Panc1 (cell line): ENCODE measurements around the gene DENND1B. TPM values are rescaled to one million over a fixed set of nuclear protein-coding genes. Genes with fewer than 3 reads are reported as not detected.

ENCODE experiments used
- ATAC-seq: fragments of 200-7000 bp; cut with Tn5 transposase; 2 replicates; pipeline ENCODE4 v1.9.1; 2020; ENCODE audit warnings: mild to moderate bottlenecking, moderate library complexity
- BruUV-seq: library from RNA; stranded (reverse); fragments of 400-500 nt; replicated peaks from 2 replicates; lab custom pipeline; 2021; lab: Mats Ljungman, UMichigan
- CTCF ChIA-PET: fragments of 300-600 bp; sonication (Branson Sonifier 250); formaldehyde crosslinking; loops from one replicate; lab custom pipeline; 2022; ENCODE audit warnings: antibody characterized with exemption; lab: Charles Lee
- POLR2A ChIA-PET: fragments of 300-600 bp; sonication (Branson Sonifier 250); formaldehyde crosslinking; loops from one replicate; lab custom pipeline; 2022; ENCODE audit warnings: antibody characterized with exemption; lab: Charles Lee
- DNase-seq: peaks from one replicate; pipeline ENCODE4 v3.0.0-alpha.2; 2010; ENCODE audit warnings: low read depth, low spot score
- H3K27ac ChIP-seq: 2 replicates; pipeline ENCODE4 v1.5.1; 2011; ENCODE audit warnings: mild to moderate bottlenecking, low read length, inconsistent platforms
- H3K27me3 ChIP-seq: fragments of 200-500 bp; sonication (Bioruptor generic); 2 replicates; pipeline ENCODE4 v1.6.0; 2014; ENCODE audit warnings: low read length, inconsistent platforms; ENCODE audit not compliant: control insufficient read depth, insufficient read depth
- H3K36me3 ChIP-seq: fragments of 200-500 bp; sonication (Bioruptor generic); 2 replicates; pipeline ENCODE4 v1.5.1; 2014; ENCODE audit warnings: inconsistent platforms, mild to moderate bottlenecking, low read length, moderate library complexity; ENCODE audit not compliant: control insufficient read depth, insufficient read depth
- H3K4me1 ChIP-seq: 2 replicates; pipeline ENCODE4 v1.5.1; 2011; ENCODE audit warnings: inconsistent platforms, mild to moderate bottlenecking, low read length, moderate library complexity; ENCODE audit not compliant: control insufficient read depth, insufficient read depth
- H3K4me3 ChIP-seq, 2 experiments: 2 replicates each; pipeline ENCODE4 v1.5.1; 2011 to 2012; ENCODE audit warnings: low read depth in 2 of 2, low read length in 2 of 2, mild to moderate bottlenecking in 2 of 2, inconsistent platforms in 1 of 2, moderate library complexity in 1 of 2
- H3K9me3 ChIP-seq: fragments of 200-500 bp; sonication (Bioruptor generic); 2 replicates; pipeline ENCODE4 v1.5.1; 2014; ENCODE audit warnings: low read depth, mild to moderate bottlenecking, inconsistent platforms, low read length, moderate library complexity; ENCODE audit not compliant: control insufficient read depth, insufficient read depth
- CTCF ChIP-seq: fragments of 450-650 bp; IDR thresholded peaks from 2 replicates; pipeline ENCODE4 v1.5.1; 2017; ENCODE audit warnings: mild to moderate bottlenecking
- POLR2AphosphoS5 ChIP-seq: IDR thresholded peaks from 2 replicates; pipeline ENCODE4 v1.6.1; 2012; ENCODE audit warnings: mild to moderate bottlenecking, low read depth, low read length, moderate library complexity
- REST ChIP-seq, 2 experiments: IDR thresholded peaks; 2 replicates each; pipeline ENCODE4 v1.6.1; 2011 to 2012; ENCODE audit warnings: low read depth in 2 of 2, control low read depth in 1 of 2, low read length in 1 of 2, mild to moderate bottlenecking in 1 of 2, moderate library complexity in 1 of 2; ENCODE audit not compliant: insufficient read depth in 1 of 2
- SIN3A ChIP-seq: IDR thresholded peaks from 2 replicates; pipeline ENCODE4 v1.6.1; 2012; ENCODE audit warnings: low read depth, mild to moderate bottlenecking, low read length, moderate library complexity, borderline replicate concordance; ENCODE audit not compliant: insufficient read depth
- TCF7L2 ChIP-seq: IDR thresholded peaks from 2 replicates; pipeline ENCODE4 v1.6.1; 2011; ENCODE audit warnings: mild to moderate bottlenecking, low read depth, low read length, inconsistent platforms
- in situ Hi-C: cut with HindIII; loops from 2 replicates; pipeline ENCODE4 v1.10.0; 2016; ENCODE audit warnings: low sequenced_read_pairs, low pct_unique_long_range_greater_than_20kb
- intact Hi-C: fragments of 100-400 bp; cut with micrococcal nuclease; formaldehyde crosslinking; loops from one replicate; pipeline ENCODE4 v1.10.0; 2022; ENCODE audit not compliant: unreplicated experiment
- total RNA-seq: library from RNA; stranded (reverse); gene quantifications from one replicate; pipeline ENCODE4 v1.2.1, GENCODE V29; 2021; ENCODE audit not compliant: unreplicated experiment

Gene DENND1B
- total RNA-seq, 1 experiment from 2014 or later: 7.7 TPM

GRCh38 chr1:197774466-197775281, 606 bp downstream of the DENND1B start:
- Histone ChIP-seq H3K36me3 (no peaks in the 10 kb centered on the region; the same call in 1 of the 2 replicates), H3K27me3 (no peaks in the 10 kb centered on the region), H3K27ac (peak overlapping the region; percentile 75), H3K4me1 (peaks cover 11% of the 10 kb centered on the region), H3K4me3 (peak overlapping the region; percentile 70 to 72), H3K9me3 (no peaks in the 10 kb centered on the region)
- BruUV-seq: no TSS peak
- in situ Hi-C loops (no loop called here), intact Hi-C loops (no loop called here)
- CTCF ChIA-PET: no interaction called here
- POLR2A ChIA-PET: no interaction called here
- TF ChIP-seq REST (IDR thresholded peaks at IDR 0.05; ENCODE audit: insufficient read depth in 1 of 2, low read depth in 2 of 2, low read length in 1 of 2): no peak
- TF ChIP-seq SIN3A: 0 out of 2 replicates have a peak, but pooled peaks have one; percentile 59
- DNase-seq (no peak), ATAC-seq (peak; percentile 91)

- peaks cover 11% of the 10 kb centered on the region for H3K4me1 ChIP-seq
- no TSS peak for BruUV-seq
- DNase-seq (no peak), ATAC-seq (no peak)
- H3K36me3 ChIP-seq: no peaks in the 10 kb centered on the region; the same call in 1 of the 2 replicates
- peak overlapping the region; percentile 70 to 72; a peak in 3 of 4 replicates for H3K4me3 ChIP-seq
- in situ Hi-C loops: no loop called here
- H3K27me3 ChIP-seq: no peaks in the 10 kb centered on the region
- TF ChIP-seq CTCF (no peak), TCF7L2 (no peak), REST (IDR thresholded peaks at IDR 0.05; ENCODE audit: insufficient read depth in 1 of 2, low read depth in 2 of 2, low read length in 1 of 2) (no peak), POLR2AphosphoS5 (no peak), SIN3A (no peak)
- intact Hi-C loops: no loop called here
- no peak overlapping the region; the same call in 1 of the 2 replicates for H3K27ac ChIP-seq
- H3K9me3 ChIP-seq: no peaks in the 10 kb centered on the region
- ChIA-PET POLR2A (no interaction called here), CTCF (no interaction called here)
Measured at GRCh38 chr1:197773856-197774255, 1.4 kb downstream of the DENND1B start.
